Measurements from ENCODE around the gene CEP57L1. TPM values are rescaled to one million over a fixed set of nuclear protein-coding genes. Genes with fewer than 3 reads are reported as not detected.
A peak's percentile ranks its signal among the peaks of the same experiment; 100 is the strongest.

The CEP57L1 gene
- total and polyA plus RNA-seq, 9 of the 15 experiments (the other 6 are each of a cell fraction or from before 2014, with no cell fraction given), result 39.4 to 88.6 (median 61.8) TPM

DNA sequence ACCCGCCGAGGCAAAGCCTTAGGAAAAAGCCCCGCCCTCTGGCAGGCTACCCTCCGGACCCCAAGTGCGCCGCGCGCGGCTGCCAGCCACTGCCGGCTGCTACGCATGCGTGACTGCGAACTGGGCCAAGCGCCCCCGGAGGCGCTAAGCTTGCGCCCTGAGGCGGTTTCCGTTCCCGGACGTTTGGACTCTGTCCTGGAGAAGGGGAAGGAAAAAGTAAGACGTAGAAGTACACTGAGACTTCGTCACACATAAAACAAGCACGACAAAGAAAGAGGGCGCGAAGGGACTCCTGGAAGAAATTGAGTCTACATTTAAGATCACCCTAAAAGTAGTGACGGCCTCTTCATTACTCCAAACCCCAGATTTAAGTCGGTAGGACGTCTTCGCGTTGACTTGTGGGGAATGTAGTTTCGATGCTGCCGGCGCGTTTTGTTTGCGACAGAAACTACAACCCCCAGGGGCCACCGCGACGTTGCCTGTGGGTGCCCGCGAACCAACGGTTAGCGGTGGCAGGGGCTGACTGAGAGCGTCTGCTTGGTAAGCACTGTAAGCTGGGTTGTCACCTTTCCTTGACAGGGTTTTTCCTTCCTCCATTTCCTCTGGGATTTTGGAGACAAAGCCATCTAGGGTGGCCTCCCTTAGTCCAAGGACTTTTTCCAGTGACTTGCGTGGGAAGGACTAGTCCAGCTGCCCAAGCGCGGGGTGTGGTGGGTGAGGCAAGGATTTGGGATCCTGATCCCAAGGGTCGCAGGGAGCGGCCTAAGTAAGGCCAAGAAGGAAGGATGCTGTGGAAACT lies at the start of gene CEP57L1 (continued):
- TF ChIP-seq ZC3H11A (IDR thresholded peaks at IDR 0.05; ENCODE audit: low read depth, low read length), result no peak
- TF ChIP-seq CHCHD3 (CRISPR knock-in tag; IDR thresholded peaks at IDR 0.05), result no peak
- no peak for TF ChIP-seq ZNF175 (CRISPR knock-in tag; IDR thresholded peaks at IDR 0.05; ENCODE audit: low read depth)
- TF ChIP-seq SMARCA5 (IDR thresholded peaks at IDR 0.05), result 0 out of 2 replicates have a peak, but pooled peaks have one; percentile 24
- no peak; the same call in 1 of the 2 replicates for TF ChIP-seq MYC (IDR thresholded peaks at IDR 0.05; ENCODE audit: low read depth, low read length)
- no peak for TF ChIP-seq MYC (CRISPR knock-in tag; IDR thresholded peaks at IDR 0.05; ENCODE audit: borderline replicate concordance, low read depth)
- no peak for TF ChIP-seq STAT5A (IDR thresholded peaks at IDR 0.05; ENCODE audit: borderline replicate concordance, low read length)
- peak in 1 of 2 experiments; percentile 8; a peak in 1 of 4 replicates for TF ChIP-seq TEAD1 (CRISPR knock-in tag; IDR thresholded peaks at IDR 0.05)
- TF ChIP-seq BRF1 (IDR thresholded peaks at IDR 0.05; ENCODE audit: borderline replicate concordance, extremely low read depth, insufficient read length), result no peak
- TF ChIP-seq ZNF77 (CRISPR knock-in tag; IDR thresholded peaks at IDR 0.05), result no peak
- TF ChIP-seq AFF4 (CRISPR knock-in tag; IDR thresholded peaks at IDR 0.05), result 0 out of 2 replicates have a peak, but pooled peaks have one; percentile 36
- TF ChIP-seq NUFIP1 (IDR thresholded peaks at IDR 0.05; ENCODE audit: partially characterized antibody), result no peak
- no peak for TF ChIP-seq ZNF644 (tag; IDR thresholded peaks at IDR 0.05; ENCODE audit: low read depth)
- no peak for TF ChIP-seq EWSR1 (IDR thresholded peaks at IDR 0.05; ENCODE audit: borderline replicate concordance, low read depth, partially characterized antibody)
- TF ChIP-seq RFX1 (IDR thresholded peaks at IDR 0.05), result no peak
- TF ChIP-seq, protein P1, sequence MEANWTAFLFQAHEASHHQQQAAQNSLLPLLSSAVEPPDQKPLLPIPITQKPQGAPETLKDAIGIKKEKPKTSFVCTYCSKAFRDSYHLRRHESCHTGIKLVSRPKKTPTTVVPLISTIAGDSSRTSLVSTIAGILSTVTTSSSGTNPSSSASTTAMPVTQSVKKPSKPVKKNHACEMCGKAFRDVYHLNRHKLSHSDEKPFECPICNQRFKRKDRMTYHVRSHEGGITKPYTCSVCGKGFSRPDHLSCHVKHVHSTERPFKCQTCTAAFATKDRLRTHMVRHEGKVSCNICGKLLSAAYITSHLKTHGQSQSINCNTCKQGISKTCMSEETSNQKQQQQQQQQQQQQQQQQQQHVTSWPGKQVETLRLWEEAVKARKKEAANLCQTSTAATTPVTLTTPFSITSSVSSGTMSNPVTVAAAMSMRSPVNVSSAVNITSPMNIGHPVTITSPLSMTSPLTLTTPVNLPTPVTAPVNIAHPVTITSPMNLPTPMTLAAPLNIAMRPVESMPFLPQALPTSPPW (CRISPR knock-in tag; IDR thresholded peaks at IDR 0.05), result no peak; the same call in 1 of the 2 replicates
- TF ChIP-seq GABPB2 (CRISPR knock-in tag; conservative IDR thresholded peaks at IDR 0.05), result no peak
- TF ChIP-seq LEF1 (IDR thresholded peaks at IDR 0.05), result no peak; the same call in 1 of the 2 replicates
- no peak for TF ChIP-seq ZNF174 (CRISPR knock-in tag; IDR thresholded peaks at IDR 0.05)
- TF ChIP-seq ZNF551 (CRISPR knock-in tag; IDR thresholded peaks at IDR 0.05), result no peak
- TF ChIP-seq ATF7 (IDR thresholded peaks at IDR 0.05), result peak; percentile 76
- TF ChIP-seq TCF7L2 (IDR thresholded peaks at IDR 0.05; ENCODE audit: low read depth, low read length), result no peak
- 0 out of 2 replicates have a peak, but pooled peaks have one; percentile 11 for TF ChIP-seq LCOR (CRISPR knock-in tag; IDR thresholded peaks at IDR 0.05)
- no peak for TF ChIP-seq ZNF764 (CRISPR knock-in tag; IDR thresholded peaks at IDR 0.05; ENCODE audit: low read depth)
